Stimulated activated naive B cell treated with anti-CD40 and anti-IgM and Interleukin-4, amounts not matched to agents 10 μg/mL and 1 μg/mL and 100 μg/mL, for 72 hours (primary cell): ENCODE data around the gene RNF208.

Experiments
- ATAC-seq, 2 donors: fragments of 150-1000 bp; cut with Tn5 transposase; replicated peaks; 2 replicates each; pipeline ENCODE4 v1.10.0; 2021; ENCODE audit warnings: moderate library complexity in 1 of 2
- DNase-seq: peaks from one replicate; pipeline ENCODE4 v3.0.0; 2021
- H3K27ac Mint-ChIP-seq: one replicate; pipeline ENCODE4 v1.8.0; 2022; ENCODE audit warnings: mild to moderate bottlenecking, mixed read lengths
- H3K27me3 Mint-ChIP-seq, 2 donors: one replicate each; pipeline ENCODE4 v1.8.0; 2022; ENCODE audit warnings: mixed read lengths in 2 of 2
- H3K36me3 Mint-ChIP-seq, 2 donors: one replicate each; pipeline ENCODE4 v1.8.0; 2022; ENCODE audit warnings: mixed read lengths in 2 of 2, mild to moderate bottlenecking in 1 of 2
- H3K4me1 Mint-ChIP-seq, 2 donors: one replicate each; pipeline ENCODE4 v1.8.0; 2022; ENCODE audit warnings: mixed read lengths in 2 of 2, mild to moderate bottlenecking in 1 of 2
- H3K4me3 Mint-ChIP-seq, 2 donors: one replicate each; pipeline ENCODE4 v1.8.0; 2022; ENCODE audit warnings: mild to moderate bottlenecking in 2 of 2, mixed read lengths in 2 of 2, moderate library complexity in 1 of 2
- H3K9me3 Mint-ChIP-seq, 2 donors: one replicate each; pipeline ENCODE4 v1.8.0; 2022; ENCODE audit warnings: mixed read lengths in 2 of 2, mild to moderate bottlenecking in 1 of 2

RNF208 gene

GRCh38 chr9:137171149-137171900, 50.7 kb downstream of the RNF208 start:
- peaks cover 11 to 37% of the 10 kb centered on the region in 2 donors for H3K4me1 Mint-ChIP-seq
- DNase-seq (no peak), ATAC-seq (no peak)
- H3K36me3 Mint-ChIP-seq, result no peaks in the 10 kb centered on the region
- H3K4me3 Mint-ChIP-seq, result no peak overlapping the region
- no peaks in the 10 kb centered on the region for H3K9me3 Mint-ChIP-seq
- peaks cover 28 to 41% of the 10 kb centered on the region in 2 donors for H3K27me3 Mint-ChIP-seq
- H3K27ac Mint-ChIP-seq, result no peak overlapping the region

DNA sequence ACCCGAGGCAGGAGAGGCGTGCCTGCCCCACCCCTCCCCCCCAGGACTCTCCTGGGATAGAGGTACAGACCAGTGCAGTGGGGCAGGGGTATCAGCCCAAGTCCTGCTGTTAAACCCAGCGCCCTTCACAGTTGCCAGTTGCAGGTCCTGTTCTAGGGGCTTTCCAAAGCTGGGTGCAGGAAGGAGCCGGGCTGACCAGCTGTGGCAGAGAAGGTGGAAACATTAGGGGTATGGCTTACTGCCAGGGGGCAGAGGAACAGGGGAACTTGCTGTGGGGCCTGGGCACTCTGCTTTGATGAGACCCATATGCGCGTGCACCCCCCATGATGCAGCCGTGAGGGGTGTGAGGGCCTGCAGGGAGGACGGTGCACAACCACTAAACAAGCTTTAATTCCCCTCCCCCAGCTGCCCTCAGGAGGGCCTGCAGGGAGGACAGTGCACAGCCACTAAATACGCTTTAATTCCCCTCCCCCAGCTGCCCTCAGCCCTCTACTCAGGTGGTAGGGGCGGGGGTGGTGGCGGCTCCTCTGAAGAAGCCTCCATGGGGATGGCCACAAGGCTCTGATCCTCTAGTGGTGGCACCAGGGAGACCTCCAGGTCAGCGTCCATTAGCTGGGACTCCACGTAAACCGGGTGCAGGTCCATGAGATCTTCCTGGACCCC, 51.4 kb downstream of the RNF208 start:
- Mint-ChIP-seq H3K27me3 (peaks cover 33 to 48% of the 10 kb centered on the region in 2 donors), H3K27ac (no peak overlapping the region), H3K9me3 (no peaks in the 10 kb centered on the region), H3K4me3 (no peak overlapping the region), H3K4me1 (peaks cover 11 to 32% of the 10 kb centered on the region in 2 donors), H3K36me3 (no peaks in the 10 kb centered on the region)
- no peak for ATAC-seq
- no peak for DNase-seq
